SU-DHL-6 (cell line): ENCODE data around the gene L3MBTL4.
"Not testable (repeated sequence)": the region's sequence is repeated elsewhere in the genome, so short reads cannot be mapped to it uniquely, and the experiment has no call there.

Experiments
- EZH2phosphoT487 ChIP-seq: fragments of 200-600 bp; sonication (generic), shearing (Covaris generic); conservative IDR thresholded peaks from 2 replicates; pipeline ENCODE4 v1.6.1; 2018; ENCODE audit warnings: mild to moderate bottlenecking, antibody characterized with exemption, low read length, moderate library complexity, mixed read lengths
- TF ChIP-seq, protein P1 (sequence below): fragments of 200-600 bp; sonication (generic); IDR thresholded peaks from one replicate; pipeline ENCODE4 v1.5.1; 2017; ENCODE audit warnings: antibody characterized with exemption, mild to moderate bottlenecking, low read length, moderate library complexity; ENCODE audit not compliant: insufficient read depth, poor library complexity, severe bottlenecking

DNA sequence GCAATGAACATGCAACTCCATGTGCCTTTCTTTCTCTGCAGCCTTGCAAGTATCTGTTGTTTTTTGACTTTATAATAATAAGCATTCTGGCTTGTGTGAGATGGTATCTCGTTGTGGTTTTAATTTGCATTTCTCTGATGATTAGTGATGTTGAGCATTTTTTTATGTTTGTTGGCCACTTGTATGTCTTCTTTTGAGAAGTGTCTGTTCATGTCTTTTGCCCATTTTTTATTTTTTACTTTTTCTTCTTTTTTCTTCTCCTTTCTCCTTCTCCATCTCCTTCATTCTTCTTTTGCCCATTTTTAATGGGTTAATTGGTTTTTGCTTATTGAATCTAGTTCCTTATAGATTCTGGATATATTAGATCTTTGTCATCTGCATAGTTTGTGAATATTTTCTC, 155.4 kb downstream of the L3MBTL4 start:
- TF ChIP-seq, protein P1, sequence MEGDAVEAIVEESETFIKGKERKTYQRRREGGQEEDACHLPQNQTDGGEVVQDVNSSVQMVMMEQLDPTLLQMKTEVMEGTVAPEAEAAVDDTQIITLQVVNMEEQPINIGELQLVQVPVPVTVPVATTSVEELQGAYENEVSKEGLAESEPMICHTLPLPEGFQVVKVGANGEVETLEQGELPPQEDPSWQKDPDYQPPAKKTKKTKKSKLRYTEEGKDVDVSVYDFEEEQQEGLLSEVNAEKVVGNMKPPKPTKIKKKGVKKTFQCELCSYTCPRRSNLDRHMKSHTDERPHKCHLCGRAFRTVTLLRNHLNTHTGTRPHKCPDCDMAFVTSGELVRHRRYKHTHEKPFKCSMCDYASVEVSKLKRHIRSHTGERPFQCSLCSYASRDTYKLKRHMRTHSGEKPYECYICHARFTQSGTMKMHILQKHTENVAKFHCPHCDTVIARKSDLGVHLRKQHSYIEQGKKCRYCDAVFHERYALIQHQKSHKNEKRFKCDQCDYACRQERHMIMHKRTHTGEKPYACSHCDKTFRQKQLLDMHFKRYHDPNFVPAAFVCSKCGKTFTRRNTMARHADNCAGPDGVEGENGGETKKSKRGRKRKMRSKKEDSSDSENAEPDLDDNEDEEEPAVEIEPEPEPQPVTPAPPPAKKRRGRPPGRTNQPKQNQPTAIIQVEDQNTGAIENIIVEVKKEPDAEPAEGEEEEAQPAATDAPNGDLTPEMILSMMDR = not testable (repeated sequence)
- not testable (repeated sequence) for TF ChIP-seq EZH2phosphoT487
